PC-3 (cell line): ENCODE measurements around the gene DCBLD1. TPM values are rescaled to one million over a fixed set of nuclear protein-coding genes. Genes with fewer than 3 reads are reported as not detected.

ENCODE experiments used
- ATAC-seq: fragments of 200-7000 bp; cut with Tn5 transposase; 2 replicates; pipeline ENCODE4 v1.9.1; 2020; ENCODE audit warnings: mild to moderate bottlenecking, moderate library complexity
- BruUV-seq: library from RNA; stranded (reverse); fragments of 400-500 nt; replicated peaks from 2 replicates; lab custom pipeline; 2021; lab: Mats Ljungman, UMichigan
- CTCF ChIA-PET: fragments of 300-600 bp; sonication (Branson Sonifier 250); formaldehyde crosslinking; loops from one replicate; lab custom pipeline; 2022; ENCODE audit warnings: antibody characterized with exemption; lab: Charles Lee
- POLR2A ChIA-PET: fragments of 300-600 bp; sonication (Branson Sonifier 250); formaldehyde crosslinking; loops from one replicate; lab custom pipeline; 2022; ENCODE audit warnings: antibody characterized with exemption; ENCODE audit not compliant: unreplicated experiment; lab: Charles Lee
- DNase-seq: peaks from one replicate; pipeline ENCODE4 v3.0.0-alpha.2; 2015
- H2AFZ ChIP-seq: fragments of 300-600 bp; sonication (generic); 2 replicates; pipeline ENCODE4 v1.6.0; 2016; ENCODE audit warnings: antibody characterized with exemption, low read length
- H3F3A ChIP-seq: fragments of 300-600 bp; sonication (generic); one replicate; pipeline ENCODE4 v1.6.0; 2017; ENCODE audit warnings: antibody characterized with exemption, low read length, control low read depth, mild to moderate bottlenecking; ENCODE audit not compliant: unreplicated experiment
- H3K27ac ChIP-seq: fragments of 300-600 bp; sonication (generic); 2 replicates; pipeline ENCODE4 v1.5.1; 2016; ENCODE audit warnings: mild to moderate bottlenecking, low read length
- H3K27me3 ChIP-seq: fragments of 300-600 bp; sonication (generic); 2 replicates; pipeline ENCODE4 v1.6.1; 2016; ENCODE audit warnings: low read length, mixed read lengths
- H3K36me3 ChIP-seq: fragments of 300-600 bp; sonication (generic); 2 replicates; pipeline ENCODE4 v1.6.1; 2016; ENCODE audit warnings: low read depth, mixed run types, low read length, mixed read lengths
- H3K4me1 ChIP-seq: fragments of 300-600 bp; sonication (generic); 2 replicates; pipeline ENCODE4 v1.5.1; 2016; ENCODE audit warnings: low read length; ENCODE audit not compliant: insufficient read depth
- H3K4me2 ChIP-seq: fragments of 300-600 bp; sonication (generic); 2 replicates; pipeline ENCODE4 v1.6.0; 2016; ENCODE audit warnings: low read length
- H3K4me3 ChIP-seq: fragments of 300-600 bp; sonication (generic); 2 replicates; pipeline ENCODE4 v1.5.1; 2016; ENCODE audit warnings: mild to moderate bottlenecking, low read length, mixed read lengths
- H3K79me2 ChIP-seq: fragments of 300-600 bp; sonication (generic); 2 replicates; pipeline ENCODE4 v1.6.1; 2017; ENCODE audit warnings: low read length, mixed read lengths
- H3K9ac ChIP-seq: fragments of 300-600 bp; sonication (generic); 2 replicates; pipeline ENCODE4 v1.6.0; 2016; ENCODE audit warnings: mild to moderate bottlenecking, low read length
- H3K9me2 ChIP-seq: fragments of 300-600 bp; sonication (generic); replicated peaks from 2 replicates; pipeline ENCODE4 v1.6.1; 2016; ENCODE audit warnings: mixed run types, low read length, mixed read lengths
- H3K9me3 ChIP-seq: fragments of 300-600 bp; sonication (generic); 2 replicates; pipeline ENCODE4 v1.6.1; 2016; ENCODE audit warnings: low read length, mixed read lengths
- H4K20me1 ChIP-seq: fragments of 300-600 bp; sonication (generic); 2 replicates; pipeline ENCODE4 v1.6.1; 2016; ENCODE audit warnings: low read length, mixed read lengths
- CTCF ChIP-seq: fragments of 300-600 bp; sonication (generic); conservative IDR thresholded peaks from 2 replicates; pipeline ENCODE4 v1.5.1; 2017; ENCODE audit warnings: antibody characterized with exemption, low read depth, mild to moderate bottlenecking, low read length
- EZH2 ChIP-seq: fragments of 300-600 bp; sonication (generic); IDR thresholded peaks from one replicate; pipeline ENCODE4 v1.6.1; 2017; ENCODE audit warnings: antibody characterized with exemption, mild to moderate bottlenecking, low read length; ENCODE audit not compliant: unreplicated experiment
- EZH2phosphoT487 ChIP-seq: fragments of 300-600 bp; sonication (generic); IDR thresholded peaks from 2 replicates; pipeline ENCODE4 v1.6.1; 2018; ENCODE audit warnings: mild to moderate bottlenecking, antibody characterized with exemption, low read length, borderline replicate concordance
- intact Hi-C: fragments of 100-400 bp; cut with micrococcal nuclease; formaldehyde crosslinking; loops from 2 replicates; pipeline ENCODE4 v1.9.0; 2023
- total RNA-seq: library from RNA; depleted of rRNA; stranded (reverse); fragments of >200 nt; gene quantifications from 2 replicates; pipeline ENCODE4 v1.2.3, GENCODE V29; 2014

Gene DCBLD1
- total RNA-seq, 1 experiment from 2014 or later: 35.9 TPM

DNA sequence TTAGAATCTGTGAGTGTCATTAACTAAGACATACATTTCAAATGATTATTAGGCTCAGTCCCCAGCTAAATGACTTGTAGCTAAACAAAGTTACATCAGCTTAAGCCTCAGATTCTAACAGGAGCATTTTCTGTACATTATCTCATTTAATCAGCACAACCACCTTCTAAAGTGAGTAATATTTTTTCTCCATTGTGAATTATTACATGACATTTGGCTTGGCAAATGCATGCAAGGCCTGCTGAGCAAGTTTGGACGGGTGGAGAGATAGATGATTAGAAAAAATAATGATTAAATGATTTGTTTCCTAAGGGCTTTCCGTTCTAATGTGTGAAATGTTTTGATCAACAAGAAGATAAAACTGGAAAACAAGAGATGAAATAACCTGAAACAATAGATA, 20.7 kb downstream of the DCBLD1 start:
- no TSS peak for BruUV-seq

GRCh38 chr6:117504478-117505144, 22.1 kb downstream of the DCBLD1 start:
- Histone ChIP-seq H4K20me1 (no peaks in the 10 kb centered on the region), H3K79me2 (peaks cover 31% of the 10 kb centered on the region), H3K9me3 (no peaks in the 10 kb centered on the region), H3K4me3 (no peak overlapping the region), H3K9me2 (no peaks in the 10 kb centered on the region), H2AFZ (no peak overlapping the region), H3K9ac (no peak overlapping the region), H3K4me2 (no peak overlapping the region), H3F3A (no peaks in the 10 kb centered on the region), H3K36me3 (no peaks in the 10 kb centered on the region; the same call in none of the 2 replicates), H3K4me1 (no peaks in the 10 kb centered on the region; the same call in 1 of the 2 replicates), H3K27ac (no peak overlapping the region), H3K27me3 (no peaks in the 10 kb centered on the region)
- ChIA-PET CTCF (no interaction called here), POLR2A (no interaction called here)
- no TSS peak for BruUV-seq
- no peak for DNase-seq
- intact Hi-C loops: no loop called here
- no peak for ATAC-seq
- TF ChIP-seq CTCF (no peak), EZH2phosphoT487 (no peak), EZH2 (no peak)

More for the DNA sequence above, 20.7 kb downstream of the DCBLD1 start:
- Histone ChIP-seq H3K9ac (no peak overlapping the region), H3K36me3 (no peaks in the 10 kb centered on the region; the same call in none of the 2 replicates), H3K4me2 (no peak overlapping the region), H3K4me1 (peaks cover 8% of the 10 kb centered on the region; the same call in 1 of the 2 replicates), H3K27me3 (no peaks in the 10 kb centered on the region), H3K9me3 (no peaks in the 10 kb centered on the region), H3F3A (no peaks in the 10 kb centered on the region), H3K4me3 (no peak overlapping the region), H4K20me1 (no peaks in the 10 kb centered on the region), H3K79me2 (peaks cover 43% of the 10 kb centered on the region), H3K9me2 (no peaks in the 10 kb centered on the region), H2AFZ (no peak overlapping the region), H3K27ac (no peak overlapping the region)
- ATAC-seq: no peak
- DNase-seq: no peak
- CTCF ChIA-PET: no interaction called here
- TF ChIP-seq EZH2phosphoT487: no peak
- no peak for TF ChIP-seq CTCF
- no peak for TF ChIP-seq EZH2
- POLR2A ChIA-PET: no interaction called here
- intact Hi-C loops: no loop called here

GRCh38 chr6:117505311-117505710, 22.8 kb downstream of the DCBLD1 start:
- H3K27me3 ChIP-seq: no peaks in the 10 kb centered on the region
- no peak for TF ChIP-seq CTCF
- no peak for TF ChIP-seq EZH2phosphoT487
- no peak for TF ChIP-seq EZH2
- H3K4me3 ChIP-seq: no peak overlapping the region
- no peak overlapping the region for H3K9ac ChIP-seq
- H3K4me2 ChIP-seq: no peak overlapping the region
- intact Hi-C loops: no loop called here
- H3K79me2 ChIP-seq: peaks cover 24% of the 10 kb centered on the region
- H3K9me2 ChIP-seq: no peaks in the 10 kb centered on the region
- POLR2A ChIA-PET: no interaction called here
- CTCF ChIA-PET: no interaction called here
- ATAC-seq (no peak), DNase-seq (no peak)
- H3K9me3 ChIP-seq: no peaks in the 10 kb centered on the region
- H2AFZ ChIP-seq: no peak overlapping the region
- no peaks in the 10 kb centered on the region; the same call in 1 of the 2 replicates for H3K4me1 ChIP-seq
- no peaks in the 10 kb centered on the region for H3F3A ChIP-seq
- H3K36me3 ChIP-seq: no peaks in the 10 kb centered on the region; the same call in none of the 2 replicates
- H3K27ac ChIP-seq: no peak overlapping the region
- BruUV-seq: no TSS peak
- H4K20me1 ChIP-seq: no peaks in the 10 kb centered on the region
